NOMO-1 treated with DMSO at 0.1 percent for 48 hours (cell line): Measurements from ENCODE around the gene IL13.
"Not testable (repeated sequence)": the region's sequence is repeated elsewhere in the genome, so short reads cannot be mapped to it uniquely, and the experiment has no call there.

Source experiments
- DNase-seq: peaks from one replicate; lab custom pipeline; 2025; ENCODE audit not compliant: unreplicated experiment; lab: John Stamatoyannopoulos, UW

Gene IL13

DNA sequence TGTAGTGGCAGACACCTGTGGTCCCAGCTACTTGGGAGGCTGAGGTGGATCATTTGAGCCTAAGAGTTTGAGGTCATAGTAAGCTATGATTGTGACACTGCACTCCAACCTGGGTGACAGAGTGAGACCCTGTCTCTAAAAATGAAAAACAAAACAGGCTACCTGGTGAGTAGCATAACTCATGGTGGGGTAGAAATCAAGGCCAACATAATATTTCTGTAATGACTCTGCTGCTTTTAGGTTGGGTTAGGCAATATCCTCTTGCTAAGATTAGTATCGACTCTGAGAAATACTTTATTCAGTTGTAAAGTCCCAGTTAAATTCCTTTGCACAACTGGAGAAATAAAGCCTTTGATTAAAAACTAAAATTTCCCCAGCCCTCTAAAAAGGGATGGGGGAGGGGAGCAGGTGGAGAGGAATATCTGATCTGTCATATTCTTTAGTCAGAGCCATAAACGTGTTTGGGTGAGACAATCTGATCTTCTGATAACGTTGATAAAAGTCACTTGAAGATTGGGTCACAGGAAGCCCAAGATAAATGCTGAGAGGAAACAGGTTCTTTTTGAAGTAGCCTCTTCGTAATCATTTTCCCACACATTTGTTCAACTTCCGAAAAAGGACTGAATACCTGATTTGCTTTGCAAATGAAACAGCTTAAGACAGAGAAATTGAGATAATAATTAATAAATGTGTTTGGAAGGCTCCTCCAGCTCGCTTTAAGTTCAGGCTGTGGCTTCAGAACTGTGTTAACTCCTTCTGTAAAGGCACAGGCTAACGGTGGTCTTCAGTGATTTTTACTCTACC is 30.8 kb downstream of the IL13 start:
- peak; percentile 58 for DNase-seq

DNA sequence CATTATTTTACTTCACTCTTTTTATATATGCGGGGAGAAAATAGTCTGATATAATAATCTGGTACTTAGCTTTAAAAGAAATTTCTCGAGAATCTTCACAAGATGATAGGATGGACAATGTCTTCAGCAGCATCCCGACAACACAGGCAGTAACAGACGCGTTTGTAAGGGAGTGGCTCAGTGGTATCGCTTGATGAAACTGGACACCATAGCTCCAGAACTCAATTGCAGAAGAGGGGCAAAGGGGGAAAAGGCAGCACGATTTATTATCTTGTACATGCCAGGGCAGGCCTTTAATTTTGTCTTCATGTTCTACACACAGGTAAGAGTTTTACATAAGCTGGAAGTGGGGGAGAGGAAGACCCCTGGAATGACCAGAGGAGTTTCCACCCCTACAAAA is 31.5 kb downstream of the IL13 start:
- no peak for DNase-seq

DNA sequence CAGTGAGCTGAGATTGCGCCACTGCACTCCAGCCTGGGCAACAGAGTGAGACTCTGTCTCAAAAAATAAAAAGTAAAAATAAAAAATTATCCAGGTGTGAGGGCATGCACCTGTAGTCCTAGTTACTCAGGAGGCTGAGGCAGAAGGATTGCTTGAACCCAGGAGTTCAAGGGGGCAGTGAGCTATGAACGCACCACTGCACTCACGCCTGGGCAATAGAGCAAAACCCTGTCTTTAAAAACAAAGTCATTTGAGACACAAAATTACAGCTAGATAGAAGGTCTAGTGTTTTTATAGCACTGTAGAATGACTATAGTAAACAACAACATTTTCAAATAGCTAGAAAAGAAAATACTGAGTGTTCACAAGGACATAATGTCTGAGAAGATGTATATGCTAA is 32.2 kb downstream of the IL13 start:
- no peak for DNase-seq

DNA sequence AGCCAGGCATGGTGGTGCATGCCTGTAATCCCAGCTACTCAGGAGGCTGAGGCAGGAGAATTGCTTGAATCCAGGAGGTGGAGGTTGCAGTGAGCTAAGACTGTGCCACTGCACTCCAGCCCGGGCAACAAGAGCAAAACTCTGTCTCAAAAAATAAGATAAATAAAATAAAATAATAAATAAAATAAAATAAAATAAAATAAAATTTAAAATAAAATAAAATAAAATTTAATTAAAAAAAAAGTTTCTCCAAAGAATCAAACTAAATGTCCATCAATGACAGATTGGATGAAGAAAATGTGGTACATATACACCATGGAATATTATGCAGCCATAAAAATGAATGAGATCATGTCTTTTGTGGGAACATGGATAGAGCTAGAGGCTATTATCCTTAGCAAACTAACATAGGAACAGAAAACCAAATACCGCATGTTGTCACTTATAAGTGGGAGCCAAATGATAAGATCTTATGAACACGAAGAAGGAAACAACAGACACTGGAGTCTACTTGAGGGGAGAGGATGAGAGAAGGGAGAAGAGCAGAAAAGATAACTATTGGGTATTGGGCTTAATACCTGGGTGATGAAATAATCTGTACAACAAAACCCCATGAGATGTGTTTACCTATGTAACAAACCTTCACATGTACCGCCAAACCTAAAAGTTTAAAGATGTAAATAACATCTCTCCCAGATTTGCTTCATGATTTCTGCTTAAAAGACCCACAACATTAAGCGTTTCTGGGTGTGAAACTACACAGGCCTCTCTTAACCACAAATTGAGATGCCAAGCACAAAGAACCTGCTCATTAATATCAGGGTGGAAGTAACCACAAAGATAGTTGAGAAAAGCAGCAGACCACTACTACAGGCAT is 34.0 kb downstream of the IL13 start:
- not testable (repeated sequence) for DNase-seq

DNA sequence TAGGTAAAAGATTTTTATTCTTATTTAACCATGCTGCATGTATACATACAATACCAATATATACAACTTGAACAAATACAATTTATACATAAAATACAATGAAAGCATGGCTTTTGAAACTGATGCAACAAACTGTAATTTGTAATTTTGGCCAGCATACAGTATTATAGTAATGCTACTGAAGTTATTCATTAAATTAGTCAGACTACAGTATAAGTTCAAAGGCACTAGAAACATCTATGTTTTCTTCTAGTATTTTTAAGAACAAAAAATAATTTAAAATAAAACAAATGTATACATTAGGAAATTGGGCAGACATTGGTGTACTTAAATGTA is 34.6 kb downstream of the IL13 start:
- DNase-seq, result no peak

DNA sequence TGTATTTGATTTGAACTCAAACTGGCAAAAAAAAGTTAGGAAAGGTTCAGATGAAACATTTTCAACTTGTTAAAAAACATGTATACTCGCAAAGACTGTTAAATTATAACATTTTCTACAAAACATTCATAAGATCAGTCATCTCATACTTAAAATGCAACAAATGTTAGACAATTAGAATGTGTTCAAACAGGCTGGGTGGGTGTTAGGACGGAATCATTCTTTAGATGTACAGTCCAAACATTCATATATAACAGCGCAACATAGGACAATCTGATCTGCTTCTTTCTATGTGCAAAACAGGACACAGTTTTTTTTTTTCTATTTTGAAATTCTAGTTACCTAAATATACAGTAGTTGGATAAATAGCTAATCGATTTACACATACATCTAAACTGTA is 38.0 kb downstream of the IL13 start:
- DNase-seq, result no peak

DNA sequence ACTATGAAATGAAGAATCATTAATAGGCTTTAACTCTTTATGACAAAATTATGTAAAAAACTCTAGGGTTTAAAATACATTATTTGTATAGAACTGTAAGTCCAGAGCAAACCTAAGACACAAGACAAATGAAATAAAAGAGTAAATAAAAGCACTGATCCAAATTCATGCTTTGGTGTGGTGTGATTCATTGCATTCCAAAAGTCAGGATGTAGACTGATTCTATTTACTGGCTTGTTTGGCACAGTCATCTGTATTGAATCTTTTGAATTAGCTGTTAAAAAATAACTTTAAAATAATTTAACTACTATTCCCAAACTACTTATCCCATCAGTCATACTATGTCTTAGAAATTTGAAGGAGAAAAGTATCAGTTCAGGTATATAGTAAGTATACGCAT is 46.9 kb downstream of the IL13 start:
- no peak for DNase-seq

DNA sequence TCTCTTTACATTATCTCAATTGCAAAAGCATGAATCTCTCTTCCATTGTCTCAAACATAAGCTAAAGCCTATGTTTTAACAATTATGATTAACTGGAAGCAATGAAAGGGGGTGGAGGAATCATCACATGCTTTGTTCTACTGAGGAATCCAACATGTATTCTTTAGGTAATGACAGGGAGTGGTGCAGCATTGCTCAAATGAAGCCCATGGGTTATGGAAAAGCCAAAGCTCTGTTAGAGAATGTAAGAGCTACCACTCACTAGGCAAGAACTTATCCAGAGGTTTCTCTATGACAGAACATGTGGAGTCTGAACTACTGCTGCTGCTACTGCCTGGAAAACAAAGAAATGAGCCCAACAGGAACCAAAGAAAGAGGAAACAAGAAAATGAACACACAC is 50.7 kb downstream of the IL13 start:
- no peak for DNase-seq
